ENCODE data around the gene ACAP3.
A peak's percentile ranks its signal among the peaks of the same experiment; 100 is the strongest.

ACAP3 gene

GRCh38 chr1:1284221-1285101 lies 23.3 kb downstream of the ACAP3 start:
- DNase-seq (ENCODE audit: low read depth), result no peak
- TF ChIP-seq CTCF (conservative IDR thresholded peaks at IDR 0.05; ENCODE audit: control insufficient read depth, insufficient read depth, low read depth, low read length), result no peak
- H3K4me3 ChIP-seq (ENCODE audit: control insufficient read depth, low read depth, low read length), result no peak overlapping the region

- no peak for DNase-seq (ENCODE audit: low read depth)
- no peak for TF ChIP-seq CTCF (conservative IDR thresholded peaks at IDR 0.05; ENCODE audit: control insufficient read depth, insufficient read depth, low read depth, low read length)
- H3K4me3 ChIP-seq (ENCODE audit: control insufficient read depth, low read depth, low read length), result no peak overlapping the region
Observed at GRCh38 chr1:1283821-1284220, 23.9 kb downstream of the ACAP3 start.

GRCh38 chr1:1282998-1283397 lies 24.7 kb downstream of the ACAP3 start:
- no peak for TF ChIP-seq CTCF (conservative IDR thresholded peaks at IDR 0.05; ENCODE audit: control insufficient read depth, insufficient read depth, low read depth, low read length)
- H3K4me3 ChIP-seq (ENCODE audit: control insufficient read depth, low read depth, low read length), result no peak overlapping the region
- peak; percentile 80 for DNase-seq (ENCODE audit: low read depth)

- peak; percentile 76 for DNase-seq (ENCODE audit: low read depth)
- no peak for TF ChIP-seq CTCF (conservative IDR thresholded peaks at IDR 0.05; ENCODE audit: control insufficient read depth, insufficient read depth, low read depth, low read length)
- H3K4me3 ChIP-seq (ENCODE audit: control insufficient read depth, low read depth, low read length), result no peak overlapping the region
Observed at GRCh38 chr1:1281533-1282321, 26.0 kb downstream of the ACAP3 start.

GRCh38 chr1:1280782-1281481 lies 26.8 kb downstream of the ACAP3 start:
- DNase-seq (ENCODE audit: low read depth), result no peak
- no peak overlapping the region for H3K4me3 ChIP-seq (ENCODE audit: control insufficient read depth, low read depth, low read length)

More at GRCh38 chr1:1280782-1281481, 26.8 kb downstream of the ACAP3 start:
- no peak for TF ChIP-seq CTCF (conservative IDR thresholded peaks at IDR 0.05; ENCODE audit: control insufficient read depth, insufficient read depth, low read depth, low read length)
